OCI-LY7 (cell line): ENCODE data around the gene LHX3. TPM values are rescaled to one million over a fixed set of nuclear protein-coding genes. Genes with fewer than 3 reads are reported as not detected.

Source experiments
- Bru-seq: library from RNA; stranded (reverse); fragments of 400-500 nt; gene quantifications from one replicate; lab custom pipeline; 2021; lab: Mats Ljungman, UMichigan
- BruChase-seq, 2 experiments: library from RNA; stranded (reverse); fragments of 400-500 nt; gene quantifications; one replicate each; lab custom pipeline; 2021; lab: Mats Ljungman, UMichigan
- BruUV-seq: library from RNA; stranded (reverse); fragments of 400-500 nt; replicated peaks from 2 replicates; lab custom pipeline; 2021; lab: Mats Ljungman, UMichigan
- CTCF ChIA-PET: fragments of 300-600 bp; sonication (Branson Sonifier 250); formaldehyde crosslinking; loops from one replicate; lab custom pipeline; 2022; ENCODE audit warnings: antibody characterized with exemption; ENCODE audit not compliant: unreplicated experiment; lab: Charles Lee
- POLR2A ChIA-PET: fragments of 300-600 bp; sonication (Branson Sonifier 250); formaldehyde crosslinking; loops from one replicate; lab custom pipeline; 2022; ENCODE audit warnings: antibody characterized with exemption; lab: Charles Lee
- DNase-seq: peaks from one replicate; pipeline ENCODE4 v3.0.0-alpha.2; 2015; ENCODE audit warnings: low spot score
- H2AFZ ChIP-seq: fragments of 200-600 bp; sonication (generic), shearing (Covaris generic); 2 replicates; pipeline ENCODE4 v1.6.1; 2014; ENCODE audit warnings: mild to moderate bottlenecking, antibody characterized with exemption, low read length, moderate library complexity
- H3K27ac ChIP-seq: fragments of 200-600 bp; sonication (generic); 2 replicates; pipeline ENCODE4 v1.5.1; 2014; ENCODE audit warnings: mixed run types, low read depth, mild to moderate bottlenecking, moderate library complexity, low read length, inconsistent platforms; ENCODE audit not compliant: poor library complexity, severe bottlenecking
- H3K36me3 ChIP-seq: fragments of 200-600 bp; sonication (generic); 2 replicates; pipeline ENCODE4 v1.6.1; 2014; ENCODE audit warnings: mild to moderate bottlenecking, antibody characterized with exemption, low read length, moderate library complexity, mixed read lengths; ENCODE audit not compliant: insufficient read depth
- H3K4me1 ChIP-seq: fragments of 200-600 bp; sonication (generic); 2 replicates; pipeline ENCODE4 v1.5.1; 2014; ENCODE audit warnings: mild to moderate bottlenecking, low read length; ENCODE audit not compliant: insufficient read depth, poor library complexity, severe bottlenecking
- H3K4me2 ChIP-seq: fragments of 200-600 bp; sonication (generic); 2 replicates; pipeline ENCODE4 v1.6.1; 2014; ENCODE audit warnings: mild to moderate bottlenecking, low read length
- H3K4me3 ChIP-seq: fragments of 200-600 bp; sonication (generic); 2 replicates; pipeline ENCODE4 v1.5.1; 2014; ENCODE audit warnings: mild to moderate bottlenecking, low read depth, low read length; ENCODE audit not compliant: poor library complexity, severe bottlenecking
- H3K79me2 ChIP-seq: fragments of 200-600 bp; sonication (generic); 2 replicates; pipeline ENCODE4 v1.6.1; 2016; ENCODE audit warnings: low read depth, mild to moderate bottlenecking, low read length, moderate library complexity, mixed read lengths; ENCODE audit not compliant: insufficient read depth
- H3K9me2 ChIP-seq: fragments of 200-600 bp; sonication (generic); 2 replicates; pipeline ENCODE4 v1.6.1; 2016; ENCODE audit warnings: mild to moderate bottlenecking, low read length, mixed read lengths; ENCODE audit not compliant: insufficient read depth
- H3K9me3 ChIP-seq: fragments of 200-600 bp; sonication (generic); 2 replicates; pipeline ENCODE4 v1.6.1; 2014; ENCODE audit warnings: mild to moderate bottlenecking, mixed run types, low read length, mixed read lengths
- H4K20me1 ChIP-seq: fragments of 200-600 bp; sonication (generic); 2 replicates; pipeline ENCODE4 v1.6.1; 2014; ENCODE audit warnings: mild to moderate bottlenecking, antibody characterized with exemption, low read length, moderate library complexity, mixed read lengths; ENCODE audit not compliant: insufficient read depth
- EZH2phosphoT487 ChIP-seq: fragments of 200-600 bp; sonication (generic); IDR thresholded peaks from 2 replicates; pipeline ENCODE4 v1.6.1; 2018; ENCODE audit warnings: low read depth, borderline replicate concordance, mild to moderate bottlenecking, mixed run types, antibody characterized with exemption, low read length, moderate library complexity, mixed read lengths
- intact Hi-C: fragments of 100-400 bp; cut with micrococcal nuclease; formaldehyde crosslinking; loops from one replicate; pipeline ENCODE4 v1.10.0; 2022; ENCODE audit not compliant: unreplicated experiment
- long read RNA-seq: library from polyadenylated mRNA; stranded (forward); transcript quantifications from one replicate; pipeline ENCODE4 v2.0.0, GENCODE V29; 2022
- total RNA-seq, 2 experiments: library from RNA; depleted of rRNA in 1 of 2; stranded (reverse); fragments of >200 nt in 1 of 2; shearing (Covaris generic) in 1 of 2; gene quantifications; 2 replicates each; pipeline ENCODE4 v1.2.3, GENCODE V29; 2014 to 2022
- TF ChIP-seq, protein P1 (sequence below): fragments of 200-600 bp; sonication (generic); conservative IDR thresholded peaks from 2 replicates; pipeline ENCODE4 v1.5.1; 2014; ENCODE audit warnings: mild to moderate bottlenecking, antibody characterized with exemption, low read length, moderate library complexity, mixed read lengths

LHX3 gene
- not detected in 2 replicates for total RNA-seq (2014; rRNA removed; shearing (Covaris generic))
- total RNA-seq (2022), result 0.15 TPM in 1 of 2 replicates, not detected in the other
- Bru-seq, nascent RNA, result percentile 23 among the genes with signal in this experiment
- BruChase-seq, experiment 1, labeled RNA remaining after a 6-hour chase, result percentile 24 among the genes with signal in this experiment
- percentile 29 among the genes with signal in this experiment for BruChase-seq, experiment 2, labeled RNA remaining after a 2-hour chase
- long read RNA-seq, result 0 reads

DNA sequence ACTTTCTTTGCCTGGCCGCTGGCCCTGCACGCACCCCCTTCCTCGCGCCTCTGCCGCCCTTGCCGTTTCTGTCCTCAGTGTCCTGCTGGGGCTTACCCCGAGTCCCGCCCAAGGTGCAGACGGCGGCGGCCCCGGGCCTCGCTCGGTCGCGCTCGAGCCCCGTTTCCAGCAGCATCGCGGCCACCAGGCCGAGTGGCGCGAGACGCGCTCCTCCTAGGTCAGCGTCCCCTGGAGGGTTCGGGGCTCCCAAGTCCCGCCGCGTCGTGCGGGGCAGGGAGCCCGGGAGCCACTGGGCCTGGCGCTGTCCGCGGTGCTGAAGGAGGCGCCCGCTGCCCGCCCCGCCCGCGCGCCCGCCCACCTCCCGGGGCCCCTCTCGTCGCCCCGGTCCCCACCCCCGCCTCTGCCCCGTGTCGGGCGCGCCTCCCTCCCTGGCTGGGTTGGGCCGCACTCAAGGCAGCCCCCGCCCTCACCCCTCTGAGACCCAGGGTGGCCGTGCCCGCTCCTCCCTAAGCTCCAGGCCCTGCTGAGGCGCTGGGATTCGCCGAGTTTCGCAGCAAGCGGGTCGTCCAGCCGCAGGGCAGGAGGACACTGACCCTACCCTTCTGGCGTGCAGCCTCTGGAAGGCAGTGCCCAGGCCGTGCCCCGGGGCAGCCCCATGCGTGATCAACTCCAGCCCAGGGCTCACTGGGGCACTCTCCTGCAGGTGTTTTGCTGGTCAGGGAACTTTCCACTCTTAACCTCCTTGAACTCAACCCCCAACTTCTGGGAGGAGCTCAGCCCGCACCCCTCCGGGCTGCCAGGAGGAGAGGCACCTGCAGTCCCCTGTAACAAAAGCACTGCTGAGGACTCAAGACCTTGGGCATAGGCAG lies at the start of gene LHX3:
Gene LHX3 (minus strand): TSS at position 291 of the 869 bp plus-strand sequence. CDS start 116 bp downstream, at position 175.
- no peaks in the 10 kb centered on the region for H3K4me1 ChIP-seq
- no TSS peak for BruUV-seq

DNA sequence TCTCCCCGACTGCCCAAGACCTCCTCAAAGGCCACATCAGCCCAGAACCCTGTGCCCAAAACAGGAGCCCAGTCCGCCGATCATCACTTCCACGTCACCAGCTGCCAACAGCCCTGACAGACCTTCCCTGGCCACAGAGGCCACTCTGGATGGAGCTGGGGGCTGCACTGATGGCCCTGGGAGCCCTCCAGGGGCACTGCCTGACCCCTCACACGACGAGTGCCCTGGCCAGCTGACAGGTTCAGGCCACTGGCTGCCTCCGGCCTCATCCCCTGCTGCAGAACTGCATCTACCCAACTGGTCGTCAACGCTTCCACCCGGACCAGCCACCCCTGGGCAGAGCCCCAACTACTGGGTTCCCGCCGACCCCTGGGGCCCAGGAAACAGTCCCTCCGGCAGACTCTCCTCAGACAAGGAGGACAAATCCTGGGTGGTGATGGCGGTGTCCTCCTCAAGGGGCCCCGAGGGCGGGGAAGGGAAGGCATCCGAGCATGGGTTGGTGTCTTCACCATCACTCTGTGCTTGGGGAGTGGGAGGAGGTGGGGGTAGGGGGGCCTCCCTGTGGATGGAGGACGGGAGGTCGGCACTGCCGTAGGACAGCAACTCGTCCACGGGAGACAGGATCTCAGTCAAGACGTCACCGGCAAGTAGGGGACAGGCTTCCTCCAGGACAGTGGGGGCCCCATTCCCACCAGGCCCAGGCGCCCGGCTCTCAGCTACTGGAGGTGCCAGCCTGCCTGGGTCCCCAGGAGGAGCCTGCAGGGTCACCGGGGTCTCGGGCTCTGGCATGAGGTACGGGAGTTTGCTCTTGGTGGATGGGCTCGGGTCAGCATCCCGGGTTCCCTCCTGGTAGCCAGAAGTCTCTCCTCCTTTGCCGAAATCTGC lies 48.6 kb upstream of the LHX3 start:
- no peaks in the 10 kb centered on the region for H3K9me2 ChIP-seq
- ChIA-PET CTCF (no interaction called here), POLR2A (no interaction called here)
- H4K20me1 ChIP-seq, result no peaks in the 10 kb centered on the region
- DNase-seq, result no peak
- H3K4me2 ChIP-seq, result no peak overlapping the region
- TF ChIP-seq EZH2phosphoT487, result no peak
- TF ChIP-seq, protein P1, sequence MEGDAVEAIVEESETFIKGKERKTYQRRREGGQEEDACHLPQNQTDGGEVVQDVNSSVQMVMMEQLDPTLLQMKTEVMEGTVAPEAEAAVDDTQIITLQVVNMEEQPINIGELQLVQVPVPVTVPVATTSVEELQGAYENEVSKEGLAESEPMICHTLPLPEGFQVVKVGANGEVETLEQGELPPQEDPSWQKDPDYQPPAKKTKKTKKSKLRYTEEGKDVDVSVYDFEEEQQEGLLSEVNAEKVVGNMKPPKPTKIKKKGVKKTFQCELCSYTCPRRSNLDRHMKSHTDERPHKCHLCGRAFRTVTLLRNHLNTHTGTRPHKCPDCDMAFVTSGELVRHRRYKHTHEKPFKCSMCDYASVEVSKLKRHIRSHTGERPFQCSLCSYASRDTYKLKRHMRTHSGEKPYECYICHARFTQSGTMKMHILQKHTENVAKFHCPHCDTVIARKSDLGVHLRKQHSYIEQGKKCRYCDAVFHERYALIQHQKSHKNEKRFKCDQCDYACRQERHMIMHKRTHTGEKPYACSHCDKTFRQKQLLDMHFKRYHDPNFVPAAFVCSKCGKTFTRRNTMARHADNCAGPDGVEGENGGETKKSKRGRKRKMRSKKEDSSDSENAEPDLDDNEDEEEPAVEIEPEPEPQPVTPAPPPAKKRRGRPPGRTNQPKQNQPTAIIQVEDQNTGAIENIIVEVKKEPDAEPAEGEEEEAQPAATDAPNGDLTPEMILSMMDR, result no peak
- no peaks in the 10 kb centered on the region for H3K9me3 ChIP-seq
- no peak overlapping the region for H3K4me3 ChIP-seq
- H3K4me1 ChIP-seq, result no peaks in the 10 kb centered on the region
- H3K79me2 ChIP-seq, result no peaks in the 10 kb centered on the region
- H3K27ac ChIP-seq, result no peak overlapping the region
- BruUV-seq, result no TSS peak
- H2AFZ ChIP-seq, result no peak overlapping the region
- intact Hi-C loops, result no loop called here
- no peaks in the 10 kb centered on the region for H3K36me3 ChIP-seq

More for the DNA sequence above, at the start of gene LHX3:
- ChIA-PET CTCF (no interaction called here), POLR2A (no interaction called here)
- no peaks in the 10 kb centered on the region for H3K79me2 ChIP-seq
- peaks cover 31% of the 10 kb centered on the region; the same call in 1 of the 2 replicates for H3K36me3 ChIP-seq
- no peak within 1 kb of the TSS for H3K27ac ChIP-seq
- H3K9me2 ChIP-seq, result no peaks in the 10 kb centered on the region
- no peak within 1 kb of the TSS for H3K4me2 ChIP-seq
- H3K9me3 ChIP-seq, result no peaks in the 10 kb centered on the region
- TF ChIP-seq EZH2phosphoT487, result no peak
- TF ChIP-seq, protein P1, result no peak
- no peak within 1 kb of the TSS for H2AFZ ChIP-seq
- intact Hi-C loops, result no loop called here
- H3K4me3 ChIP-seq, result no peak within 1 kb of the TSS
- peaks cover 4% of the 10 kb centered on the region; the same call in 1 of the 2 replicates for H4K20me1 ChIP-seq
- DNase-seq, result no peak
